GM12891 (cell line): ENCODE results near the gene STX1B.

ENCODE experiments used
- DNase-seq: peaks from one replicate; pipeline ENCODE4 v3.0.0; 2011; ENCODE audit warnings: low spot score; ENCODE audit not compliant: insufficient read length
- FAIRE-seq: peaks from 2 replicates; lab custom pipeline; 2011; peaks lifted over from hg19 to GRCh38; lab: Jason Lieb, UNC
- PAX5 ChIP-seq: IDR thresholded peaks from 2 replicates; pipeline ENCODE4 v1.6.1; 2011; ENCODE audit warnings: low read length, moderate library complexity, mild to moderate bottlenecking; ENCODE audit not compliant: insufficient read depth, severe bottlenecking
- POLR2A ChIP-seq: IDR thresholded peaks from 2 replicates; pipeline ENCODE4 v1.6.1; 2011; ENCODE audit warnings: low read depth, low read length, control low read depth
- POLR2AphosphoS5 ChIP-seq: IDR thresholded peaks from 2 replicates; pipeline ENCODE4 v1.6.1; 2011; ENCODE audit warnings: low read depth, low read length, control low read depth
- POU2F2 ChIP-seq: IDR thresholded peaks from 2 replicates; pipeline ENCODE4 v1.6.1; 2011; ENCODE audit warnings: low read depth, mild to moderate bottlenecking, control low read depth, low read length, moderate library complexity
- SPI1 ChIP-seq: IDR thresholded peaks from 2 replicates; pipeline ENCODE4 v1.6.1; 2011; ENCODE audit warnings: low read depth, low read length, control low read depth
- TAF1 ChIP-seq: IDR thresholded peaks from 2 replicates; pipeline ENCODE4 v1.6.1; 2011; ENCODE audit warnings: low read depth, low read length, control low read depth

Gene STX1B

DNA sequence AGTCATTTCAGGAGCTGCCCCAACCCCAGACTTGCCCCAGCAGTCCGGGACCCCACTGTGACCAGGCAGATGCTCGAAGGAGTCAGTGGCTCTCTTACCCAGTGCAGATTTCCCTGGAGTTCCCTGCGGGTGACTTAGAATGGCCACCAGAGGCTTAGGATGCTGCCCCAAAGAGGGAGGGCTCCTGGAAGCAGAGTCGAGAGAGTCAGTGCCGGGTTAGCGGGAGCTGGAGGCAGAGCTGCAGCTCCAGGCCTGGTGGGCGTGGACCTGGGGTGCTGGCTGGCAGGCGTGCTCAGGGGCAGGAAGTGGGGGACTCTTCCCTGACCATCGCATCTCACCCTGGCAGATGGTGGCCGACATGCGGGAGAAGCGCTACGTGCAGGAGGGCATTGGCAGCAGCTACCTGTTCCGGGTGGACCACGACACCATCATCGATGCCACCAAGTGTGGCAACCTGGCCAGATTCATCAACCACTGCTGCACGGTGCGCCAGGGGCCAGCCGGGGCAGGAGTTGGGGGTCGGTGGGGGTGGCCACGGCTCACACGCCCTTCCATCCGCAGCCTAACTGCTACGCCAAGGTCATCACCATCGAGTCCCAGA is 27.0 kb downstream of the STX1B start:
- DNase-seq (no peak), FAIRE-seq (no peak)
- no peak for TF ChIP-seq TAF1
- no peak; the same call in 1 of the 2 replicates for TF ChIP-seq POLR2AphosphoS5
- TF ChIP-seq POLR2A: no peak
- no peak for TF ChIP-seq POU2F2
- no peak for TF ChIP-seq SPI1
- TF ChIP-seq PAX5: no peak

DNA sequence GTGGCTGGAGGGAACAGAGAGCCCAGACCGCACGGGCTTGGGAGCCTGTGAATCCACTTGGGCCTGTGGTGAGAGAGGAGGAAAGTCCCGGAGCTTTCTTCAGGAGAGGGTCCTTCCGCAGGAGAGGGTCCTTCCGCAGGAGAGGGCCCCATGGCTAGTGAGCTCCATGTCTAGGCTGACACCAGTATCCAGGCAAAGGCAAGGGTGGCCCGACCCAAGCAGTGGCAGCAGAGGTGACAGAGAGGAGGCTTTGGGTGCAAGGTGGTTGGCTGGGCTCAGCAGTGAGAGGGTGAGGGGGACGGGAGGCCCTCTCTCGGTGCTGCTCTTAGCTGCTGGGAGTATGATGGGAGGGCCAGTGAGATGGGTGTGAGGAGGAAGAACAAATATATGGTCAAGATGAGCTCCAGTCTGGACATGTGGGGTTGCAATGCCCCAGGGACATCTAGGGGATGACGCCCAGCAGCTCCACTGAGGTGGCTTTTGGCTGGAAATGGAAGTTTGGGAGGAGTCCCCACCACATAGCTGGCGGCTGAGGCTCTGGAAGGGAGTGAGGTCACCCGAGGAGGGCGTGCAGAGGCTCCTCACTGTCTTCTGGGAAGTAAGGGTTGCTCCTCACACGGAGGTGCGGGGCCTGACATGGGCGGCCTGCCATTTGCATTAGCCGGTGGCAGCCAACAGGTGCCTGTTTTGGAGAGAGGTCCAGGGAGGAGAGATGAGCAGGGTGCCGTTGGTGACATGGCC is 27.7 kb downstream of the STX1B start:
- TF ChIP-seq POU2F2 (no peak), PAX5 (no peak), TAF1 (no peak), POLR2AphosphoS5 (peak; percentile 9; the same call in 1 of the 2 replicates), POLR2A (peak; percentile 20; the same call in 1 of the 2 replicates), SPI1 (no peak)
- FAIRE-seq: no peak

DNA sequence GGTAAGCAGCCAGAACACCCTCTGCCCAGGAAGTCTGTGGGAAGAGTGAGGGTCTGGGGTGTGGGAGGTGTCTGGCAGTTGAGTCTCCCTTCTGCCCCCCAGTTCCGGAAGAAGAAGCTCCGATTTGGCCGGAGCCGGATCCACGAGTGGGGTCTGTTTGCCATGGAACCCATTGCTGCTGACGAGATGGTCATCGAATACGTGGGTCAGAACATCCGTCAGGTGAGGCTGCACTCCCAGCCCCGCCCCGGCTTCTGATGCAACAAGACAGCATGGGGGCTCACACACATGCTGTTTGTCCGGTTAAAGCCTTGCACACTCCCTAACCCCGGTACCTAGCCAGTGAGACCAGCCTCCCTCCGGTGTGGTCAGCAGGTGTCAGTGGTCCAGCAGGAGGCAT is 29.5 kb downstream of the STX1B start:
- TF ChIP-seq POU2F2 (no peak), POLR2A (no peak), SPI1 (no peak), PAX5 (no peak), POLR2AphosphoS5 (no peak), TAF1 (no peak)
- no peak for DNase-seq
- no peak for FAIRE-seq

More for the DNA sequence above, 27.7 kb downstream of the STX1B start:
- no peak for DNase-seq

DNA sequence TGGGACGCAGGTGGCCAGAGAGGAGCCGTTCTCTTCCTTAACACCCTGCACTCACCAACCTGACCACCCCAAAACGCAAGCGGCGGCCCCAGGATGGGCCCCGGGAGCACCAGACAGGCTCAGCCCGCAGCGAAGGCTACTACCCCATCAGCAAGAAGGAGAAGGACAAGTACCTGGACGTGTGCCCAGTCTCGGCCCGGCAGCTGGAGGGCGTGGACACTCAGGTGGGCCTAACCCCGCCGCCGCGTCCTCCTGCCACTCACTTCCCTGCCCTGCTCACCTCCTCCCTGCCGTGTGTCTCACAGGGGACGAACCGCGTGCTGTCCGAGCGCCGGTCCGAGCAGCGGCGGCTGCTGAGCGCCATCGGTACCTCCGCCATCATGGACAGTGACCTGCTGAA is 30.0 kb downstream of the STX1B start:
- FAIRE-seq: no peak
- TF ChIP-seq POLR2A (no peak), SPI1 (no peak), POLR2AphosphoS5 (no peak), TAF1 (no peak), PAX5 (no peak), POU2F2 (no peak)
- DNase-seq: no peak

DNA sequence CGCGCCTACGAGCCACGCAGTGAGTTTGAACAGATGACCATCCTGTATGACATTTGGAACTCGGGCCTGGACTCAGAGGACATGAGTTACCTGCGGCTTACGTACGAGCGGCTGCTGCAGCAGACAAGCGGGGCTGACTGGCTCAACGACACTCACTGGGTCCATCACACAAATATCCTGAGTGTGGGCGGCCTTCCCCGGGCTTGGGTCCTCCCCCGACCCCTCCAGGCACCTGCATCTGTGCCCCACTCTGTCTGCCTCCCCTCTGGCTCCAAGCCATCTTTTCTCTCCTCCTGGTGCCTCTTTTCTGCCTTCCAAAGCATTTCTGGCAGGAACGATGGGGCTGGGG is 30.4 kb downstream of the STX1B start:
- DNase-seq: no peak
- TF ChIP-seq POLR2A (no peak), SPI1 (no peak), TAF1 (no peak), POLR2AphosphoS5 (no peak), PAX5 (no peak), POU2F2 (no peak)
- no peak for FAIRE-seq

DNA sequence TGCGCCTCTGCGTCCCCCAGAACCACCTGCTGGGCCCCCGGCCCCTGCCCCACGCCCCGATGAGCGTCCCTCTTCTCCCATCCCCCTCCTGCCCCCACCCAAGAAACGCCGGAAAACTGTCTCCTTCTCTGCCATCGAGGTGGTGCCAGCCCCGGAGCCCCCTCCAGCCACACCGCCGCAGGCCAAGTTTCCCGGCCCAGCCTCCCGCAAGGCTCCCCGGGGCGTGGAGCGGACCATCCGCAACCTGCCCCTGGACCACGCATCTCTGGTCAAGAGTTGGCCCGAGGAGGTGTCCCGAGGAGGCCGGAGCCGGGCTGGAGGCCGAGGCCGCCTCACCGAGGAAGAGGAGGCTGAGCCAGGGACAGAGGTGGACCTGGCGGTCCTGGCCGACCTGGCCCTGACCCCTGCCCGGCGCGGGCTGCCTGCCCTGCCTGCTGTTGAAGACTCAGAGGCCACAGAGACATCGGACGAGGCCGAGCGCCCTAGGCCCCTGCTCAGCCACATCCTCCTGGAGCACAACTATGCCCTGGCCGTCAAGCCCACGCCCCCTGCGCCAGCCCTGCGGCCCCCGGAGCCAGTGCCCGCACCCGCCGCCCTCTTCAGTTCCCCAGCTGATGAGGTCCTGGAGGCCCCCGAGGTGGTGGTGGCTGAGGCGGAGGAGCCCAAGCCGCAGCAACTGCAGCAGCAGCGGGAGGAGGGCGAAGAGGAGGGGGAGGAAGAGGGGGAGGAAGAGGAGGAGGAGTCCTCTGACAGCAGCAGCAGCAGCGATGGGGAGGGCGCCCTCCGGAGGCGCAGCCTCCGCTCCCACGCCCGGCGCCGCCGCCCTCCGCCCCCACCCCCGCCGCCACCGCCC is 31.0 kb downstream of the STX1B start:
- FAIRE-seq: no peak
- TF ChIP-seq POU2F2 (no peak), PAX5 (no peak), TAF1 (no peak), POLR2AphosphoS5 (no peak), POLR2A (no peak), SPI1 (no peak)
- DNase-seq: no peak

DNA sequence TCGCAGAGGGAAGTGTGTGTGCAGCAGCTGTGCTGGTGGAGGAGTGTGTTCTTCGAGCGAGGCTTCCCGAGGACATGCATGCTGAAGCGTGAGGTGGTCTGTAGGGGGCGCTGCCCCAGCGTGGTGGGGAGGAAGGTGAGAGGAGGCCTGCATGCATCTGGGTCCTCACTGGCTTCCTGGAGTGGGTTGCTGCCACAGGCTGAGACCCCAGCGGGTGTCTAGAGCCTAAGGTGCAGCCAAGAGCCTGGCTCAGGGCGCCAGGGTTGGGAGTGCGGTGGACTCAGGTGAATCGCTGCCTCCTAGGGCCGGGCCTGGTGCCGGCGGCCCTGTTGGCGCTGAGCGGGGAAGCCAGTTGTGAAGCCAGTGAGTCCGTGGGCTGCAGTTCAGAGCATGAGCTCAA is 32.9 kb downstream of the STX1B start:
- FAIRE-seq: no peak
- DNase-seq: no peak
- no peak for TF ChIP-seq SPI1
- TF ChIP-seq POLR2A: no peak
- TF ChIP-seq TAF1: no peak
- TF ChIP-seq PAX5: no peak
- TF ChIP-seq POU2F2: no peak
- TF ChIP-seq POLR2AphosphoS5: no peak

DNA sequence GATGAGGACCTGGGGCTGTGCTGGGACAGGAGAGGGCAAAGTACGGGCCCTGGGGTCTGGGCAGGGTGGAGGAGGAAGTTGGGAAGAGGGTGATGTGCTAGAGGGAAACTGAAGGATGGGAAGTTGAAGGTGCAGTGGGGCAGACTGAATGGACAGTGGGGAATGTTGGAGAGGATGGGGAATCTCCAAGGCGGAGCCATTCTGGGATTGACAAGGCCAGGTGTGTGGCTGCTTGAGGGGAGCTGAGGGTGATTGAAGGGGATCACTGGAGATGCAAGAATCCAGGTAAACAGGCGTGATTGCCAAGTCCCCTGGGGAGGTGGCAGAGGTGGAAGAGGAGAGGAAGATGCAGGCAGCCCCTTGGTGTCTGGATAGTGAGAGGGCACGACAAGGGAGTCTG is 34.0 kb downstream of the STX1B start:
- DNase-seq (no peak), FAIRE-seq (no peak)
- TF ChIP-seq SPI1: no peak
- no peak for TF ChIP-seq POLR2AphosphoS5
- TF ChIP-seq POLR2A: no peak
- TF ChIP-seq TAF1: no peak
- no peak for TF ChIP-seq POU2F2
- no peak for TF ChIP-seq PAX5

DNA sequence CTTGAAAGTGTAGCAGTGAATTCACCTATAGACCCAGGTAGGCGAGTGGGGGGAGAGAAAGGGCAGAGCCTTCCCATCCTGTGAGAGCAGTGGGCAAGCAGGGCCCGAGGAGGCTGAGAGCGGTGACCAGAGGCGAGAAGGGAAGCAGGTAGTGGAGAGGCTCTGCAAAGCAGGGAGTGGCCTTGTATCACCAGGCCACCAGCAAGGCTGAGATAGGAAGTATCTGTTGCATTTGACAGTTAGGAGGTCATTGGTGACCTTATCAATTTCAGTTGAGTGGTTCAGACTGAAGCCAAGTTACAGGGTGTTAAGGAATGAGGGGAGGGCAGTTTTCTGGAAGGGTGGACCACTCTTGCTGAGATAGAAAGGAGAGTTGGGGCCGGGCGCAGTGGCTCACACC is 36.1 kb downstream of the STX1B start:
- FAIRE-seq: no peak
- no peak for TF ChIP-seq POLR2AphosphoS5
- no peak for TF ChIP-seq PAX5
- TF ChIP-seq POLR2A: no peak
- TF ChIP-seq TAF1: no peak
- no peak for TF ChIP-seq POU2F2
- TF ChIP-seq SPI1: no peak
- DNase-seq: no peak

DNA sequence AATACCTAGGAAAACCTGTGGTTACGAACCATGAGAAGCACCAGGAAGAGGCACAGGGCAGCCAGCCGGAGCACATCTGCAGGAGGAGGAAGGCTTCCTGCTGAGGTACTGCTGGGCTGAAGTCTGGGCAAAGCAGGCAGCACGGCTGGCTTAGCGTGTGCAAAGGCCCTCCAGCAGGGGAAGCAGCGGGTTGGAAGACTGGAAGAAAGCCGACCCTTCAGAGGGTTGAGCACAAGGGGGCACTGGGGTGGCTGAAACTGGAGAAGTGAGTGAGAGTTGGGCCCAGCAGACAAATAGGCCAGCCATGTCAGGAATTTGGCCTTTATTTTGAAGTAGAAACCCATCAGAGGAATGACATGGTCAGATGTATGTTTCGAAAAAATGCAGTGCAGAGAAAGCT is 37.6 kb downstream of the STX1B start:
- TF ChIP-seq SPI1 (no peak), POLR2A (no peak), POLR2AphosphoS5 (no peak), TAF1 (no peak)
- no peak for DNase-seq
- no peak for FAIRE-seq
